Sigmoid colon (tissue), 7 donors: ENCODE results near the gene TPK1. TPM values are rescaled to one million over a fixed set of nuclear protein-coding genes. Genes with fewer than 3 reads are reported as not detected.

Experiments used
- DNase-seq: peaks from one replicate; pipeline ENCODE4 v3.0.0-alpha.2; 2019
- H3K27ac ChIP-seq, 4 donors: fragments of 200-600 bp; sonication (generic); one replicate each; pipeline ENCODE4 v1.5.1; 2016 to 2019; ENCODE audit warnings: mild to moderate bottlenecking in 1 of 4
- H3K27me3 ChIP-seq, 3 donors: fragments of 200-600 bp; sonication (generic); one replicate each; pipeline ENCODE4 v1.5.1; 2019; ENCODE audit warnings: mild to moderate bottlenecking in 1 of 3
- H3K36me3 ChIP-seq, 4 donors: fragments of 200-600 bp; sonication (generic); one replicate each; pipeline ENCODE4 v1.5.1; 2016 to 2019
- H3K4me1 ChIP-seq, 4 donors: fragments of 200-600 bp; sonication (generic); one replicate each; pipeline ENCODE4 v1.5.1; 2017 to 2019
- H3K4me3 ChIP-seq, 4 donors: fragments of 200-600 bp; sonication (generic); one replicate each; pipeline ENCODE4 v1.5.1; 2017 to 2019; ENCODE audit warnings: mild to moderate bottlenecking in 2 of 4, moderate library complexity in 1 of 4
- H3K9me3 ChIP-seq, 4 donors: fragments of 200-600 bp in 3 of 4; sonication (generic) in 3 of 4; one replicate each; pipeline versions ENCODE4 v1.5.1 to v1.6.1; 2013 to 2019
- CTCF ChIP-seq, 4 experiments: fragments of 450-650 bp in 3 of 4; fragments of 200-600 bp in 1 of 4; IDR thresholded peaks; one replicate each; pipeline ENCODE4 v1.5.1; 2016 to 2019; ENCODE audit warnings: antibody characterized with exemption in 4 of 4, mild to moderate bottlenecking in 3 of 4, moderate library complexity in 2 of 4
- EP300 ChIP-seq, 4 donors: sonication (generic); formaldehyde crosslinking; IDR thresholded peaks; one replicate each; pipeline ENCODE4 v1.6.1; 2017; ENCODE audit warnings: antibody characterized with exemption in 4 of 4
- POLR2A ChIP-seq, 2 donors: fragments of 450-650 bp; IDR thresholded peaks; one replicate each; pipeline ENCODE4 v1.6.1; 2016; ENCODE audit warnings: antibody characterized with exemption in 2 of 2, mild to moderate bottlenecking in 2 of 2, moderate library complexity in 2 of 2
- POLR2AphosphoS5 ChIP-seq, 4 donors: sonication (generic); formaldehyde crosslinking; IDR thresholded peaks; one replicate each; pipeline ENCODE4 v1.6.1; 2017; ENCODE audit warnings: antibody characterized with exemption in 4 of 4
- WGBS, 2 donors: extraction: QIAGEN DNeasy Blood & Tissue Kit; methylation state at CpG; one replicate each; pipeline ENCODE4 v1.1.7; 2013; 5-methylcytosine and 5-hydroxymethylcytosine counted together
- intact Hi-C: fragments of 100-400 bp; cut with DNase I; formaldehyde crosslinking; loops from one replicate; pipeline ENCODE4 v1.15.1; 2023
- polyA plus RNA-seq, 3 donors: library from polyadenylated mRNA; stranded (reverse); fragments of 200-250 nt; gene quantifications; one replicate each; pipeline ENCODE4 v1.2.3, GENCODE V29; 2013
- total RNA-seq, 4 donors: library from RNA; depleted of rRNA; stranded (reverse); fragments of >200 nt; gene quantifications; one replicate each; pipeline ENCODE4 v1.1.0, GENCODE V29; 2016
- donor health status: healthy with polysubstance abuse.
- donor health status: Bipolar disorder and iron deficiency.
- donor health status: healthy.

Gene TPK1
- total and polyA plus RNA-seq, 7 donors, result 4.1 to 14.3 (median 7.2) TPM

DNA sequence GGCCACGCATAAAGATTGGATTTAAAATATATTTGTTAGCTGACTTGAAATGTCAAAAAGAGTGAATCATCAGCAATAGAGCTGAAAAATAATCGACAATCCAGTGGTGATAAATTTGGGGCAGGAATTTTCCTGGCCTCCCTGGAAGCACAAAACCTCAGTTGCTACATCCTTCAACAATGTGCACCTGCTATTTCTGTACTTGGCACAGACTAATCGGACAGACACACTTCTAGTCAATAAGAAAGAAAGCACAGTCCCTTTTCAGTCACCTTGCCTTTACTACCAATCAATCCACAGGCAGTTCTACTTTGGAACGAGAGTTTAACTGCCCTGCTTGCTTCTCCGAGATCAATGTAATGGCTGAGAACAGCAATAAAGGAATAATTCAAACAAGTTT is 335.6 kb downstream of the TPK1 start:
- H3K9me3 ChIP-seq, result no peaks in the 10 kb centered on the region
- intact Hi-C loops, result no loop called here
- 64 to 68% methylated on average over 5 of the region's 5 CpGs for WGBS, 2 donors
- H3K4me3 ChIP-seq, result no peak overlapping the region
- H3K27me3 ChIP-seq, result no peaks in the 10 kb centered on the region
- no peak for DNase-seq
- no peaks in the 10 kb centered on the region for H3K4me1 ChIP-seq
- TF ChIP-seq POLR2AphosphoS5 (IDR thresholded peaks at IDR 0.05) (no peak), EP300 (IDR thresholded peaks at IDR 0.05) (no peak), POLR2A (IDR thresholded peaks at IDR 0.05) (no peak), CTCF (IDR thresholded peaks at IDR 0.05) (no peak)
- H3K36me3 ChIP-seq, result no peaks in the 10 kb centered on the region
- H3K27ac ChIP-seq, result no peak overlapping the region

DNA sequence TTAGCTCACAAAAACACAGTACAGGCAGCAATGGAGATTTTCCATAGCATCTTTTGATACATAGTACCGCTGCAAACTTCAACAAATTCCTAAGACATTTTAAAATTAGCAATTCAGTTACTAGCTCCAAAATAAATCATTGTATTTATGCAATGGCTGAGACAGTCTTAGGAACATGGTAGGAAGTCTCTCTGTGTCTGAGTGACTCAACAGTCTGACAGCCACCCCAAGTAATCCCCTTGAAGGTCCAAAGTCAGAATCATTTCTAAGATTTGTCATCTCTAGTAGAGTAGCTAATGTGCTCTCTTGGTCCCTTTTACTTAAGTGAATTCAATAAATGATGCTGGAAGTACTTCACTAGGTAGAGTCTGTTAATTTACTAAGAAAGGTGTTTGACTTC is 338.6 kb downstream of the TPK1 start:
- DNase-seq, result no peak
- no peaks in the 10 kb centered on the region for H3K4me1 ChIP-seq
- H3K27ac ChIP-seq, result no peak overlapping the region
- no peaks in the 10 kb centered on the region for H3K36me3 ChIP-seq
- no peak for TF ChIP-seq POLR2A (IDR thresholded peaks at IDR 0.05)
- no peak for TF ChIP-seq CTCF (IDR thresholded peaks at IDR 0.05)
- TF ChIP-seq EP300 (IDR thresholded peaks at IDR 0.05), result no peak
- TF ChIP-seq POLR2AphosphoS5 (IDR thresholded peaks at IDR 0.05), result no peak
- H3K27me3 ChIP-seq, result no peaks in the 10 kb centered on the region
- H3K4me3 ChIP-seq, result no peak overlapping the region
- WGBS, 2 donors, result 63 to 85% methylated on average over 1 of the region's 1 CpG
- H3K9me3 ChIP-seq, result no peaks in the 10 kb centered on the region
- intact Hi-C loops, result no loop called here

- no peak overlapping the region for H3K27ac ChIP-seq
- intact Hi-C loops, result no loop called here
- H3K36me3 ChIP-seq, result no peaks in the 10 kb centered on the region
- no peaks in the 10 kb centered on the region for H3K27me3 ChIP-seq
- H3K4me1 ChIP-seq, result no peaks in the 10 kb centered on the region
- DNase-seq, result no peak
- TF ChIP-seq POLR2A (IDR thresholded peaks at IDR 0.05) (no peak), EP300 (IDR thresholded peaks at IDR 0.05) (no peak), CTCF (IDR thresholded peaks at IDR 0.05) (no peak), POLR2AphosphoS5 (IDR thresholded peaks at IDR 0.05) (no peak)
- no peaks in the 10 kb centered on the region for H3K9me3 ChIP-seq
- no peak overlapping the region for H3K4me3 ChIP-seq
- WGBS, 2 donors, result 86 to 98% methylated on average over 1 of the region's 1 CpG
These were observed 341.5 kb downstream of the TPK1 start for GRCh38 chr7:144494355-144494754.

DNA sequence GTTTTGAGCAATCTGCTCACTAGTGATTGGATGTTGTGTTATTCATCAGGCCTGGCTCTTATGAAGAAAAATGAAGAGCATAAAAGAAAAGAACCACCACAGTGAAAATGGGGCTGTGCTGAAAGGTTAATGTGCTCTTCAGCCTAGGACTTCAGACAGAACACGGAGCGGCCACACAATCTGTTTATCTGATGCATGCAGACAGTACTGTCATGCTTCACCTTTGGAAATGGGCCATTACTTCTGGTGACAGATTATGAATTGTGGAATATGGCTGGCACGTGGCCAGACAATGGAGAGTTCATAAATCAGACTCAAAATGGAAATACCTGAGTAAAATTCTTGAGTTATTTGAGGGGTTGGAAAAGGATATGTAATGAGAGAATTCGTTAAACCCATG is 346.3 kb downstream of the TPK1 start:
- no peak for DNase-seq
- Histone ChIP-seq H3K36me3 (no peaks in the 10 kb centered on the region), H3K9me3 (no peaks in the 10 kb centered on the region), H3K27me3 (no peaks in the 10 kb centered on the region), H3K4me3 (no peak overlapping the region), H3K27ac (no peak overlapping the region), H3K4me1 (no peaks in the 10 kb centered on the region)
- WGBS, 2 donors, result 72 to 83% methylated on average over 4 of the region's 4 CpGs
- TF ChIP-seq POLR2AphosphoS5 (IDR thresholded peaks at IDR 0.05), result no peak
- no peak for TF ChIP-seq POLR2A (IDR thresholded peaks at IDR 0.05)
- TF ChIP-seq EP300 (IDR thresholded peaks at IDR 0.05), result no peak
- no peak for TF ChIP-seq CTCF (IDR thresholded peaks at IDR 0.05)
- intact Hi-C loops, result no loop called here

DNA sequence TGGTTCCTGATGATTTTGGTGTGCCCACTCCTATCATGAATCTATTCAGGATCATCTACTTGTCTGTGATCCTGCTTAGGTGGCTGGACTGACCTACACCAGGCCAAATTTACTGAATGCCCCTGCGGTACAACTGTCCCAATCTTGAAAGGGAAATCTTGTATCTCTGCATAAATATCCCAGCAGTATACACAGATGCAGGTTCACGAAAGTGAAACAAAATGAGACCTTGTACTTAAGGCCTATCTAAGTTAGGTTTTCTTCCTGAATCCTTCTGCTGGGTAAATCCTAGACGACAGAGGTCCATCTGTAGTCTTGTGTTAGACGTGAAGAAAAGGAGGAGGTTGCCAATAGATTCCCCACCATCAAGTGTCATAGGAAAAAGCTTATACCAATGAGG is 346.9 kb downstream of the TPK1 start:
- DNase-seq, result no peak
- no peaks in the 10 kb centered on the region for H3K36me3 ChIP-seq
- WGBS, 2 donors, result 90 to 92% methylated on average over 4 of the region's 4 CpGs
- H3K4me1 ChIP-seq, result no peaks in the 10 kb centered on the region
- intact Hi-C loops, result no loop called here
- no peak overlapping the region for H3K27ac ChIP-seq
- H3K27me3 ChIP-seq, result no peaks in the 10 kb centered on the region
- TF ChIP-seq POLR2A (IDR thresholded peaks at IDR 0.05) (no peak), EP300 (IDR thresholded peaks at IDR 0.05) (no peak), CTCF (IDR thresholded peaks at IDR 0.05) (no peak), POLR2AphosphoS5 (IDR thresholded peaks at IDR 0.05) (no peak)
- H3K9me3 ChIP-seq, result no peaks in the 10 kb centered on the region
- no peak overlapping the region for H3K4me3 ChIP-seq
